Activated CD8-positive, alpha-beta memory T cell treated with anti-CD3 and anti-CD28 coated beads, Interleukin-2, amount 50 U/mL, for 1 hour (primary cell): ENCODE measurements around the gene SOX13.

ENCODE experiments used
- DNase-seq: peaks from one replicate; pipeline ENCODE4 v3.0.0-alpha.2; 2020; ENCODE audit errors: extremely low read depth

SOX13 gene

DNA sequence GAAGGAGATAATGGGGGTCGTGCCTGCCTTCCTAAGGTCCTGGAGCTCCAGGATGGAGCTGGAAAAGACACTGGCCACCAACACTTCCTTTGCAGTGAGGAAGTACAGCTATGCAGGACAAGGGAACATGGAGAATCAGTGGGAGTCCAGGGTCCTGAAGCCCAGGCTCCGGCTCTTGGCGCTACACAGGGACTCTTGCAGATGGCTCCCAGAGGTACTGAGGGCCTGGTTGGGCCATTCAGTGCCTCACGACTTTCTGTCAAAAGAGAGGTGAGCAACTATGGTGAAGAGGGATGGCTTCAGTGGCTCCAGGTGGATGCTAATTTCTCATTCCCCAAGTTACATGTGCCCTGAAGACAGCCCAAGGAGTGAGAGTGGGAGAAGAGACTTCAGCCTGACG, 80.8 kb downstream of the SOX13 start:
- no peak for DNase-seq

DNA sequence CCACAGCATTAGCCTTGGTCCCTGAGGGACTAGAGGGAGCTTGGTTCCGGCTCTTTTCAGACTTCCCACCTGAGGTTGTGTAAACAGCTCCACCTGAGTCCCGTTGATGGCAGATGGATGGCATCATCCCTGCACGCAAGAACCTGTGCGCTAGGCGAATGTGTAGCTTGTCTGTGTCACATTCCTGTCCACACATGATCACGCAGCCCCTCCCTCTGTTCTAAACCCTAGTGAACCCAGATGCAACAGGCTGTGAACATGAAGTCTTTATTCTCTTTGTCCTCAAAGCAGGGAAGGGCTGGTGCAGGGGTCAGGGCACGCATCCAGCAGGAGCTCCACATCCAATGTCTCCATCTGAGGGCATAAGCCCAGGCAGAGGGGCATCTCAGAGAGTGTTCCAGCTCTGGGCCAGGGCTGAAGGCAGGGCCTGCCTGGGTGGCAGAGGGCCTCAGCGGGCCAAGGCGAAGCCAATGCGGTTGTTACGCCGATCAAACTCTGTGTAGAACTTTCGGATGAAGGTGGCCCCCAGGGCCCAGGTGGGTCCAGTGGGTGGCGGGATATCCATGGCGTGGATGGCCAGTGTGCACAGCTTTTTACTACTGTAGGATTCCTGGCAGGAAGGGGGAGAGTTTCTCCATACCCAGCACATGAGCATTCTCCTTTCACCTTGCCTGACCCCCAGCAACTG, 81.8 kb downstream of the SOX13 start:
- DNase-seq, result no peak

DNA sequence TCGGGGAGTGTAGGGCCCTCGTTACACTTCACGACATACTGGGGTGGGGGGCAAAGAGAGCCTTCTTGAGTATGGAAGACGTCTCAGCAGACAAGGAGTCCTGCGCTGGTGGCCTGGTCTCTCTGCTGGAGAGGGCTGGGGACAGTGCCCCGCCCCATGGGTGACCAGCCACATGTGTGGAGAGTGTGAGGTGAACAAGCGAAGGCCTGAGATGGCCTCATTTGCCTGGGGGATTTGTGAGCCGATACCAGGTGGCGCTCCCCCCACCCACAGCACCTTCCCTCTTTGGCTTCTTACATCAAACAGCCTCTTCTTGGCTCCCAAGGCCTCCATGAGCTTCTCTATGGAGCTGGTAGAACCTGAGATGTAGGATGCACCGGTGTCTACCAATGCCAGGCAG, 83.0 kb downstream of the SOX13 start:
- no peak for DNase-seq

DNA sequence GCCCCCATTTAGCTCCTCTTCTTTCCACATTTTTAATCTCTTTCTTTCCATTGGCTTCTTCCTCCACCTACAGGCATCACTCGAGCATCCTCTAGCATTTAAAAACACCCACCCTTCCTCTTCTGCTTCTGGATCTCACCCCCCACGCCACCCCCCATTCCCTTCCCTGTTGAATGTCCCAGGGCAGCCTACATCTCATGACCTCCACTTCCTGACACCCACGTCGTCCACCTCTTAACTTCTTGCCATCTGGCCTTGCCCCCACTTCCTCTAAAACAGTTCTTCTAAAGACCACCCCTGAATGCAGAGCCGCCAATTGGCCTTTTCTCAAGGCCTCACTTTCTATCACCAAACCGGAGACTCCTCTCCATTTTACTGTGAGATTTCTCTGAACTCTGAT, 85.0 kb downstream of the SOX13 start:
- DNase-seq, result no peak

DNA sequence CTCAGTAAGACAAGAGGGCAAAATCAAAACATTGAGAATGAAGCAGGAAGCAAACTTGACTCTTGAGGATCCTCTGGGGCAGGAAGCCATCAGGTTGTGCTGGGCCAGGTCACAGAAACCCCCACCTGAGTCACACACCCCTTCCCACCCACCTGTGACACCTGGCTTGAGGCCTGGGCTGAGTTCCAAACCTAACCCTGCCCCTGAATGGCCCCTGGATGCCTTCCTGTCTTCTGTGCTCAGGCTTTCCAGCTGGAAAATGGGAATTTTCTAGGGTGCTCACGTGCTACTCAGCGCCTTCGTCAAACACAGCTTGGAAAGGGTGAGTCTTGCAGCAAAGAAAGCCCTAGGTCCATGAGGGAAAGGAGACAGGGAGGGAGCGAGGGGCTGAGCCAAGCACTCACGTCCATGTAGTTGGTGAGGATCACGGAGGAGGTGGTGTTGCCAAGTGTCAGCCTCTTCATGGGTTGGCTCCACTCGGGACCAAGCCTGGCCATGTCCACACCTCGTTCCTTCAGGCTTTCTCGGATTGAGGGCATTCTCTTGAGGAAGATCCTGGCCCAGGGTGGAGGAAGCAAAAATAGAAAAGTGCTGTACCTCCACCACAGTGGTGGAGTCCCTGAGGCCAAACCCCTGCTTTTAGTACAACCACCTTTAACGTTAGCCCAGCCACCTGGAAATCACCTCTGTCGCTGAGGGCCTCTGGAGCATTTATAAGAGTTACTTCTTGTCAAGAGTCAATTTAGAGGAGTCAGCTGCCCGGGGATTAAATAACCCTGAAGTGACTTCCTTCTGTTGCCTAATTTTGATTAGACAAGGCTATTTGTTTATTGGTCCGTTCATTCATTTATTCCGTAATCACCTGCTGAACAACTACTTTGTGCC, 88.9 kb downstream of the SOX13 start:
- DNase-seq, result no peak

DNA sequence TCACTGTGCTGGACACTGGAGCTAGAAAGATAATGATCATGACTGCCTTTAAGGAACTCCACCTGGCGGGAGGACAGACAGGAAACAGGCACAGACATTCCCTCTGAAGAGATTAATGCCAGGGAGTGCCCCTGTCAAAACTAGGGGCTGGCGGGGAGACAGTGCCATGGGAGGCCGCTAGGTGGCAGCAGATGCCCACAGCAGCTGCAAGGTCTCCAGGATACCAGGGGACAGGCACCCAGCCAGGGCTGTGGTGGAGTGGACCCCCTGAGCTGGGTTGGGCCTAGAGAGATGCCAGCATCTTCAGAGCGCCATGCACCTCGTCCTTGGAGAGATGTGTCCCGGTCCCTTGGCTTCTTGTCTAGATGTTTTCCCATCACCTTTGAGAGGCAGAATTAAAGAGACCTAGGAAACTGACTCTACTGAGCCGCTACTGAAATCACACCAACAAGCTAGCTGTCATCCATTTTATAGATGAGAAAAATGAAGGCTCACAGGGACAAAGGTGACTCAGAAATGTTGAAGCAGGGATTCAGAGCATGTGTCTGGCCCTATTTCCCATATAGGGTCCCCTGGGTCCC, 89.7 kb downstream of the SOX13 start:
- DNase-seq, result peak; percentile 37

DNA sequence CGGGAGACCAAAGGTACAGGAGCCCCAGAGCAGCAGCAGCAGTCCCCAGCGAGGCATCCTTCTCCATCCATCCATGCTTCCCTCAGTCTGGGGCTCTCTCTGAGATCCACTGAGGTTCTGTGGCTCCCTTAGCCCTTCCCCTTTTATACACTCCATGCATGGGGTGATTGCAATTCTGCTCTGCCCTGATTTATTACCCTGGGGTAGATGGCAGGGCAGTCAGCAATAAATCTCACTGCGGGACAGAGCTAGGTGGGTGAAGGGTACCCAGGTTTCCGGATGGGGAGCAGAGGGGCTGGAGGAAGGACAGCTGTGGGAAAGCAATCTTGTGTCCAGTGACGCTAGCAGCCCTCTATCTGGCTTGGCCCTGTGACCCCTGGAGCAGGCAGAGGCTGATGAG, 93.3 kb downstream of the SOX13 start, which contains the start of gene REN:
TSS of gene REN (minus strand) at position 119 of the 400 bp plus-strand sequence. CDS start at position 75, 44 bp downstream.
- no peak for DNase-seq

DNA sequence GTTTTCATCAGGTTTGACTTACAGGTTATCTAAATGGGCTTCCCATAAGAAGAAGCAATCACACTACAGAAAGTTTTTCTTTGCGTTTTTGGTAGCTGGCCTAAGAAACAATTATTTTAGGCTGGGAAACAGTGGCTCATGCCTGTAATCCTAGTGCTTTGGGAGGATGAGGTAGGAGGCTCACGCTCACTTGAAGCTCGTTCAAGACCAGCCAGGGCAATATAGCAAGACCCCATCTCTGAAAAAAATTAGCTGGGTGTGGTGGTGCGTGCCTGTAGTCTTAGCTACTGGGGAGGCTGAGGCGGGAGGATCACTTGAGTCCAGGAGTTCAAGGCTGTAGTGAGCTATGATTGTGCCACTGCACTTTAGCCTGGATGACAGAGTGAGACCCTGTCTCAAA, 94.8 kb downstream of the SOX13 start:
- DNase-seq, result no peak

DNA sequence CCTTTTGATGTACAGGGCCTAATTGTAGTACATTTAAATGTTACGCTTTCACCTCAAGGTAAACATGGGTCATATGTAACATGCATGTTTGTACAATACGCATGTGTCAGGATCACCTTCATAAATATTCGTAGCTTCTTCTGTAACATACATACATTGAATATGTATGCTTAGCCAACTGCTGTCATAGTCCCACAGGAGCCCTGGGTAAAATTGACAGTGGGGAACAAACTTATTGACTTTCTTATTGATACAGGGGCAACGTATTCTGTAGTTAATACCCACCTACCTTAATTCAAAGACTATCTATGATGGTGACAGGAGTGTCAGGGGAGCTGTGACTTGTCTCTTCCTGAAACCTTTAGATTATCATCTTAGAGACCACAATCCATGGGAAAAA, 96.9 kb downstream of the SOX13 start:
- no peak for DNase-seq

DNA sequence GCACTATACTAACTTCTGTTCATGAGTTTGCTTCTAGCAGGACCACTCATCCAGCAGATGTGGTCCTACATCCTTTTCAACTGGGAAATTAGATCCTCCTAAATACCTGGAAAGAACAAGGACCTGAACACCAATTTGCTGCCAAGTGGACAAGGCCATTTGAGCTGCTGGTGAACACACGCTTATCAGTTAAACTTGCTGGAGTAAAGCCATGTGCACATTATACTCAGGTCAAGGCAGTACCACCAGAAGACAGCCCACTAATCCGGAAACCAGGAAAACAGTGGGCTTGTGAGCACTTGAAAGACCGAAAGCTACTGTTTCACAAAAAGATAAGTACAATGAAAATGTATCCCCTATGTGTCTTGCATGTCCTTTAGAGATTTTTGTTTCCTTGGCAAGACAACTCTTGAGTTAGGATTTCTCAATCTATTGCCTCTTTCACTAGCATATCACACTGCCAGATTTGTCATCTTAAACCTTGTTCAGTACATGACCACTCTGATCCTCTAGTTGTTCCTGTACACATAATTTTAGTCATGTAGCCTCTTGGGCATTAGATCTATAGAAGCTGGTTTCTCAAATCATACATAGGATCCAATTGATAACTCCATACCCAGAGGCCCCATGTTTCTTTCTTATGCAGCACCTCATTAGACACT, 97.7 kb downstream of the SOX13 start:
- no peak for DNase-seq

DNA sequence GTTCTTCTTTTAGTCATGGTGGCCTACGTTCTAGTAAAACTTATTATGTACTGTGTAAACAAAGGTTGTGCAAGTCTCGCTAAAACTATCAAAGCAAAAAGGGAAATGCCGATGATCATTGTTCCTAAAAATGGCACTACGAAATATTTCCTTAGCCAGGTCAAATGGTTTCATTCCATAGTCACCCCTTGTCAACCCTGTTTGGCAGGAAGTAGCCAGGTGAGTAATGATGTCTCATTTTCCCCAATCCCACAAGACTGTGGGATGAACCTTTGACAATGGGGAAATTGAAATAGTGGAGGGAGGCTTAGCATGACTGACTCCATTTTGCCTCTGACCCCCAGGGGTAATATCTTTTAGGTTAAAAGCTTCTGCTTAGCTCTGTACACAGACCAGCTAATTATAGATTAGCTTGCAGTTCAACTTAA, 98.8 kb downstream of the SOX13 start:
- DNase-seq, result no peak

DNA sequence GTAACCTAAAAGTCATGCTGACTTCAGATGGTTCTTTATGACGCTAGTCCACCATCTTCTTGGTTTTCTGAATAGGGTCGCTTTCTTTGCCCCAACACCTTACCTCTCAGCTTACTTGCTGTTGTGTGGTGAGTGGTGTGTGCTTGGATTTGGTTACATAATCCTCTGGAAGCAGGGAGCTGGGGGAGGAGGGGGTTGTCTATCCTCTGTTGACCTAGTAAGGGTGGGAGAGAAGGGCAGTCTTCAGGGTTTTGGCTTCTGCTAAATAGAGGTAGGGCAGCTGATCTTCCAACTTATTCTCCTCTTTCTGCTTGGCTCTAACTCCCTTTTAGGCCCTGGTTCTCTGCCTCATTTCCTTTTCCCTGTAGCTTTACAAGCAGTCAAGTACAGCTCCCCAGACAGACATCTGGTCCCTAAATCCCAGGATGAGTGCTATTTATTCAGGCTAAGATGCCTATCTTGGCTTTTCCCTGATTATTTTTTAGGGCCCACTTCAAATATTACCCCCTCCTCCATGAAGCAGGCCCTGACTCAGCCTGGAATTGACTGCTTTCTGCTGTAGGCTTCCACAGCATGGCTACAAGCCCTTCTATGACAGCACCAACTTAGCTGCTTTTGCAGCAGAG, 99.6 kb downstream of the SOX13 start:
- DNase-seq, result no peak

DNA sequence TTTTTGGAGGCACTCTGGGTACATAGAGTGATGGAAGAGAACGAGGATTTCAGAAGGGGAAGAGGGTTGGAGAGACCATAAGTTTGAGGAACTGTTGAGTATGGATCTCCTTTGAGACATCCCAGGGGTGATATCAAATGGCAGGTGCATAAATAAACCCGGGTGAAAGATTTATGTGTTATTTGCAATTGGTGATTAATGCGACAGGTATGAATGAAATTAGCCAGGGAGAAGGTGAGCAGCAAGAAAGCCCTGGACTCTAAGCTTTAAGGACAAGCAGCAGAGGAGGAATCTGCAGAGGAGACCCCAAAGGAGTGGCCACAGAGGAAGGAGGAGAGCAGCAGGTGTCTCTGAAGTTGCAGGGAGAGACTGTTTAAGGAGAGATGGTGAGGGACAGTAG, 102.0 kb downstream of the SOX13 start:
- no peak for DNase-seq

DNA sequence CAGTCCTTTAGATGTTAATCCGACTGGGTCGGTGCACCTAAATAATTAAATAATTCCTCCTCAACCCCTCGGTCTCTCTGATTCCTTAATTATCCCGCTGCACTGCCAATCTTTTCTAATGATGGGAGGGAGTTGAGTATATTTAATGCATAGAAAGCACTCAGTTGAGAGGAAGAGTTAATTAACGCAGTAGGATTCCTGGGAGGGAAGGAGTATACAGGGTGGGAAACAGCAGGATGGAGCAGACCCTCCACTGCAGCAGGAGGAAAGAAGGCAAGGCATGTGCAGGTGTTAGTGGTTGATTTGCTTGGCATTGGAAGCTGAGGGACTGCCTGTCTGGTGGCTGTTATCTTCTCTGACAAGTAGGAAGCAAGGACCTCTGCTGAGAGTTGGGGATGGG, 103.1 kb downstream of the SOX13 start:
- DNase-seq, result no peak

DNA sequence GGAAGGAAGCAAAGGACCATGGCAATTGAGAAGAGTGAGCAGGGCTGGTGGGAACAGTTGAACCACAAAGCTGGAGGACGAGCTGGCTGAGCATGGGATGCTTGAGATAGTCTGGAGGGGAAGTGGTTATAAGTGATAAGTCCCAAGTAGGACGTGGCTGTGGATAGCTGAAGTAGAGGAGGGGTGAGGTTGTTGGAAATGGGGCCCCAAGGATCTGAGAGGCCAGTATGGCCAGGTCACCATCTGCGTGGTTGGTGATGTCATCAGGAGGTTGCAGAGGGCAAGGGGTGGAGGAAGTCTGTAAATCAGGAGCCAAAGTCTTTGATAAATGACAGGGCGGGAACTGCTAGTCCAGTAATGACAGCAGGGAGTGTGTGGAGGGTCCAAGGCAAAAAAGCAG, 104.2 kb downstream of the SOX13 start:
- no peak for DNase-seq
